Inferior parietal cortex (tissue), 1 donor: ENCODE measurements around the gene TTC39C.

ENCODE experiments used
- DNase-seq: peaks from one replicate; pipeline ENCODE4 v3.0.0-alpha.2; 2016; ENCODE audit errors: extremely low spot score

Gene TTC39C

GRCh38 chr18:23992089-23992940, 22.2 kb upstream of the TTC39C start:
- DNase-seq = no peak

- no peak for DNase-seq
Observed at GRCh38 chr18:23992941-23993280, 21.6 kb upstream of the TTC39C start.

GRCh38 chr18:23994361-23994902, 20.1 kb upstream of the TTC39C start:
- no peak for DNase-seq

- no peak for DNase-seq
Observed at GRCh38 chr18:23995180-23995579, 19.4 kb upstream of the TTC39C start.

GRCh38 chr18:23998018-23998417, 16.5 kb upstream of the TTC39C start:
- no peak for DNase-seq

GRCh38 chr18:23998820-23999219, 15.7 kb upstream of the TTC39C start:
- no peak for DNase-seq

GRCh38 chr18:24000613-24001490, 13.7 kb upstream of the TTC39C start:
- DNase-seq = no peak

- no peak for DNase-seq
Observed at GRCh38 chr18:24002479-24002878, 12.1 kb upstream of the TTC39C start.

- DNase-seq = no peak
Observed at GRCh38 chr18:24003288-24003687, 11.3 kb upstream of the TTC39C start.

- no peak for DNase-seq
Observed at GRCh38 chr18:24003903-24004640, 10.5 kb upstream of the TTC39C start.

GRCh38 chr18:24006712-24007313, 7.7 kb upstream of the TTC39C start:
- no peak for DNase-seq

- DNase-seq = no peak
Observed at GRCh38 chr18:24009246-24009645, 5.3 kb upstream of the TTC39C start.

GRCh38 chr18:24009651-24010333, 4.8 kb upstream of the TTC39C start:
- no peak for DNase-seq

- DNase-seq = no peak
Observed at GRCh38 chr18:24010673-24011072, 3.9 kb upstream of the TTC39C start.

GRCh38 chr18:24011123-24011917, 3.2 kb upstream of the TTC39C start:
- no peak for DNase-seq

- no peak for DNase-seq
Observed at GRCh38 chr18:24013051-24013450, 1.5 kb upstream of the TTC39C start.

- no peak for DNase-seq
Observed at GRCh38 chr18:24014986-24015638, 558 bp downstream of the TTC39C start.

- DNase-seq = no peak
Observed at GRCh38 chr18:24015639-24016631, 1.4 kb downstream of the TTC39C start.
